ENCODE measurements around the gene SCAP. TPM values are rescaled to one million over a fixed set of nuclear protein-coding genes. Genes with fewer than 3 reads are reported as not detected.

SCAP gene
- total RNA-seq, 1 experiment from 2014 or later = 67.6 TPM

GRCh38 chr3:47409284-47409683 lies 66.5 kb downstream of the SCAP start:
- Histone ChIP-seq H3K4me2 (ENCODE audit: low read length) (no peak overlapping the region), H3K4me1 (ENCODE audit: control insufficient read depth in 1 of 2, insufficient read depth in 2 of 2, low read length in 2 of 2) (peaks cover 0 to 2% of the 10 kb centered on the region in 2 experiments; a peak in 2 of 4 replicates), H3K27me3 (ENCODE audit: insufficient read depth, low read length) (no peaks in the 10 kb centered on the region), H3K9me2 (ENCODE audit: insufficient read depth) (no peaks in the 10 kb centered on the region), H3K36me3 (ENCODE audit: control insufficient read depth in 1 of 2, insufficient read depth in 2 of 2, low read length in 2 of 2) (peaks cover 13 to 20% of the 10 kb centered on the region in 2 experiments; a peak in 3 of 4 replicates), H3K9me3 (ENCODE audit: control insufficient read depth in 1 of 2, insufficient read depth in 1 of 2, low read depth in 1 of 2, low read length in 2 of 2) (no peaks in the 10 kb centered on the region), H4K20me1 (ENCODE audit: insufficient read depth) (no peaks in the 10 kb centered on the region), H3K9ac (ENCODE audit: low read length) (no peak overlapping the region), H3K27ac (ENCODE audit: low read depth, low read length) (no peak overlapping the region), H2AFZ (ENCODE audit: low read depth, low read length, poor library complexity, severe bottlenecking) (no peak overlapping the region), H3K4me3 (replicated peaks in 1 of 2; ENCODE audit: low read depth in 1 of 2, low read length in 2 of 2) (no peak overlapping the region), H3K79me2 (ENCODE audit: insufficient read depth, low read length) (peaks cover 4% of the 10 kb centered on the region; the same call in 1 of the 2 replicates)
- ChIA-PET POLR2A (no interaction called here), RAD21 (ENCODE audit: low non-redundant PET in 1 of 2, low total read pairs in 2 of 2, uncharacterized antibody in 2 of 2, unreplicated experiment in 2 of 2) (no interaction called here), CTCF (interaction anchor here (0.6 to 1.4 kb wide), 2 partner anchors 11 to 19 kb away, joined by 3 read pairs; no protein-coding TSS in a partner anchor)
- no peak for DNase-seq (ENCODE audit: low read depth, low spot score)
- TF ChIP-seq SIN3A (IDR thresholded peaks at IDR 0.05; ENCODE audit: low read depth) (no peak), TCF7L2 (IDR thresholded peaks at IDR 0.05; ENCODE audit: borderline replicate concordance, extremely low read depth, insufficient read depth, insufficient read length) (no peak), ATF3 (IDR thresholded peaks at IDR 0.05) (no peak), POLR2AphosphoS5 (IDR thresholded peaks at IDR 0.05; ENCODE audit: low read depth, low read length) (no peak), REST (IDR thresholded peaks at IDR 0.05; ENCODE audit: low read depth) (no peak), RAD21 (IDR thresholded peaks at IDR 0.05; ENCODE audit: low read depth) (no peak), FOSL1 (IDR thresholded peaks at IDR 0.05; ENCODE audit: low read depth) (no peak), JUND (IDR thresholded peaks at IDR 0.05) (no peak), ZNF274 (IDR thresholded peaks at IDR 0.05; ENCODE audit: low read depth, low read length) (no peak), POLR2A (IDR thresholded peaks at IDR 0.05; ENCODE audit: borderline replicate concordance, extremely low read depth, insufficient read depth, insufficient read length) (no peak), MAX (IDR thresholded peaks at IDR 0.05) (no peak), SRF (IDR thresholded peaks at IDR 0.05; ENCODE audit: low read depth) (no peak), CTCF (IDR thresholded peaks at IDR 0.05 in 2 of 3, conservative IDR thresholded peaks at IDR 0.05 in 1 of 3; ENCODE audit: borderline replicate concordance in 1 of 3, insufficient read depth in 1 of 3, low read depth in 2 of 3, low read length in 2 of 3) (no peak)
- ATAC-seq = no peak
- no TSS peak for BruUV-seq (replicated peaks)
- intact Hi-C loops (cut with micrococcal nuclease) = no loop called here

Data from HCT116 (cell line).